ENCODE data around the gene GLB1L. TPM values are rescaled to one million over a fixed set of nuclear protein-coding genes. Genes with fewer than 3 reads are reported as not detected.

The GLB1L gene
- total RNA-seq, 2 donors from 2014 or later = 2.1 to 2.5 TPM

- H3K27ac ChIP-seq = no peak overlapping the region
- no peaks in the 10 kb centered on the region for H3K27me3 ChIP-seq
- no peak overlapping the region for H3K4me3 ChIP-seq
- no peak for TF ChIP-seq CTCF (IDR thresholded peaks at IDR 0.05)
- no peak overlapping the region for H3K9ac ChIP-seq (ENCODE audit: low read depth in 2 of 2, low read length in 2 of 2)
- no peaks in the 10 kb centered on the region for H3K36me3 ChIP-seq
- intact Hi-C loops (cut with DNase I) = no loop called here
- H3K4me1 ChIP-seq = no peaks in the 10 kb centered on the region
- DNase-seq = no peak
- no peaks in the 10 kb centered on the region for H3K9me3 ChIP-seq
Measured at GRCh38 chr2:219199470-219200211, 45.6 kb downstream of the GLB1L start.

- no peak for DNase-seq
- Histone ChIP-seq H3K9ac (ENCODE audit: low read depth in 2 of 2, low read length in 2 of 2) (no peak overlapping the region), H3K4me1 (no peaks in the 10 kb centered on the region), H3K9me3 (no peaks in the 10 kb centered on the region), H3K36me3 (no peaks in the 10 kb centered on the region), H3K27ac (no peak overlapping the region), H3K27me3 (no peaks in the 10 kb centered on the region), H3K4me3 (no peak overlapping the region)
- TF ChIP-seq CTCF (IDR thresholded peaks at IDR 0.05) = no peak
- intact Hi-C loops (cut with DNase I) = no loop called here
Measured at GRCh38 chr2:219198974-219199373, 46.3 kb downstream of the GLB1L start.

DNA sequence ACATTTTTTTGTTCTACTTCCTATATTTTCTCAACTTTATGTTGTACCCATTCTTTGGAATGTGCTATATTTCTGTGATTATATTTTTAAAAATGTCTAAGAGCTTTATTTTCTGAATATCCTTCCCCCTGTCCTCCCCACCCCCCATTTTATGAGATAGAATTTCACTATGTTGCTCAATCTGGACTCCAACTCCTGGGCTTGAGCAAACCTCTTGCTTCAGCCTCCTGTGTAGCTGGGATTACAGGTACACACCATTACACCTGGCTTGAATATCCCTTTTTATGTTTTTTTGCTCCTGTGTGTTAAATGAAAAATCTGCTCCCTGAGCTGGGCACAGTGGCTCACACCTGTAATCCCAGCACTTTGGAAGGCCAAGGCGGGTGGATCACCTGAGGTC lies 47.9 kb downstream of the GLB1L start:
- H3K27ac ChIP-seq = no peak overlapping the region
- H3K9me3 ChIP-seq = no peaks in the 10 kb centered on the region
- H3K9ac ChIP-seq (ENCODE audit: low read depth in 2 of 2, low read length in 2 of 2) = no peak overlapping the region
- no peaks in the 10 kb centered on the region for H3K36me3 ChIP-seq
- H3K4me3 ChIP-seq = no peak overlapping the region
- intact Hi-C loops (cut with DNase I) = no loop called here
- peak; percentile 5 for DNase-seq
- TF ChIP-seq CTCF (IDR thresholded peaks at IDR 0.05) = no peak
- no peaks in the 10 kb centered on the region for H3K4me1 ChIP-seq
- H3K27me3 ChIP-seq = no peaks in the 10 kb centered on the region

- no peak overlapping the region for H3K9ac ChIP-seq (ENCODE audit: low read depth in 2 of 2, low read length in 2 of 2)
- intact Hi-C loops (cut with DNase I) = no loop called here
- DNase-seq = peak; percentile 7
- no peak overlapping the region for H3K27ac ChIP-seq
- no peak for TF ChIP-seq CTCF (IDR thresholded peaks at IDR 0.05)
- H3K27me3 ChIP-seq = no peaks in the 10 kb centered on the region
- no peaks in the 10 kb centered on the region for H3K4me1 ChIP-seq
- H3K4me3 ChIP-seq = no peak overlapping the region
- peaks cover 7% of the 10 kb centered on the region for H3K36me3 ChIP-seq
- H3K9me3 ChIP-seq = no peaks in the 10 kb centered on the region
Measured at GRCh38 chr2:219186754-219187456, 58.3 kb downstream of the GLB1L start.

Small RNAs within 50 kb of the gene (microRNA-seq; reads per million reads assigned to microRNA genes)
- not detected for gene MIR153-1

Other genes starting within 250 kb of the GLB1L start
- 1 to 10 TPM in 1 of 2 donors, under 1 TPM in 1; 0.05 to 1.6 TPM for gene CFAP65, start 203.9 kb downstream of the GLB1L start, total RNA-seq
- 100 to 1,000 TPM in 1 of 2 donors, 10 to 100 TPM in 1; 82.2 to 103 TPM for gene IHH, start 184.5 kb downstream of the GLB1L start, total RNA-seq
- gene NHEJ1, start 84.6 kb downstream of the GLB1L start, total RNA-seq = 10 to 100 TPM; 30.7 to 51.1 TPM
- 10 to 100 TPM in 1 of 2 donors, 1 to 10 TPM in 1; 4.7 to 13.8 TPM for gene SLC23A3, start 75.4 kb downstream of the GLB1L start, total RNA-seq
- 10 to 100 TPM; 80.7 to 98.2 TPM for gene CNPPD1, start 68.5 kb downstream of the GLB1L start, total RNA-seq
- gene RETREG2, start 67.2 kb downstream of the GLB1L start, total RNA-seq = 100 to 1,000 TPM in 1 of 2 donors, 10 to 100 TPM in 1; 94.4 to 116 TPM
- gene ZFAND2B, start 38.7 kb downstream of the GLB1L start, total RNA-seq = 10 to 100 TPM; 65.5 to 74.6 TPM
- 10 to 100 TPM; 16.9 to 27.1 TPM for gene ABCB6, start 26.5 kb downstream of the GLB1L start, total RNA-seq
- gene ATG9A, start 15.8 kb downstream of the GLB1L start, total RNA-seq = 10 to 100 TPM; 56.4 to 63.8 TPM
- gene ANKZF1, start 15.6 kb downstream of the GLB1L start, total RNA-seq = 10 to 100 TPM; 56.7 to 67.1 TPM
- gene STK16, start within 50 bp of the GLB1L start, total RNA-seq = 10 to 100 TPM; 30.1 to 35.8 TPM
- not detected for gene TUBA4B, start 7.8 kb upstream of the GLB1L start, total RNA-seq
- 100 to 1,000 TPM in 1 of 2 donors, 10 to 100 TPM in 1; 68.4 to 149 TPM for gene TUBA4A, start 8.5 kb upstream of the GLB1L start, total RNA-seq
- 10 to 100 TPM; 65.8 to 71.1 TPM for gene DNAJB2, start 33.9 kb upstream of the GLB1L start, total RNA-seq
- gene PTPRN, start 64.0 kb upstream of the GLB1L start, total RNA-seq = 1 to 10 TPM; 1.9 to 2.0 TPM
- not detected for gene RESP18, start 87.3 kb upstream of the GLB1L start, total RNA-seq
- gene DNPEP, start 142.5 kb upstream of the GLB1L start, total RNA-seq = 10 to 100 TPM; 96.1 to 96.7 TPM
- 100 to 1,000 TPM in 1 of 2 donors, 10 to 100 TPM in 1; 24.0 to 917 TPM for gene DES, start 172.9 kb upstream of the GLB1L start, total RNA-seq
- 10 to 100 TPM in 1 of 2 donors, 1 to 10 TPM in 1; 6.2 to 19.3 TPM for gene SPEG, start 189.4 kb upstream of the GLB1L start, total RNA-seq

Data from colonic mucosa (tissue), 4 donors.